ENCODE data around the gene CPEB1.
"Not testable (repeated sequence)": the region's sequence is repeated elsewhere in the genome, so short reads cannot be mapped to it uniquely, and the experiment has no call there.

The CPEB1 gene

DNA sequence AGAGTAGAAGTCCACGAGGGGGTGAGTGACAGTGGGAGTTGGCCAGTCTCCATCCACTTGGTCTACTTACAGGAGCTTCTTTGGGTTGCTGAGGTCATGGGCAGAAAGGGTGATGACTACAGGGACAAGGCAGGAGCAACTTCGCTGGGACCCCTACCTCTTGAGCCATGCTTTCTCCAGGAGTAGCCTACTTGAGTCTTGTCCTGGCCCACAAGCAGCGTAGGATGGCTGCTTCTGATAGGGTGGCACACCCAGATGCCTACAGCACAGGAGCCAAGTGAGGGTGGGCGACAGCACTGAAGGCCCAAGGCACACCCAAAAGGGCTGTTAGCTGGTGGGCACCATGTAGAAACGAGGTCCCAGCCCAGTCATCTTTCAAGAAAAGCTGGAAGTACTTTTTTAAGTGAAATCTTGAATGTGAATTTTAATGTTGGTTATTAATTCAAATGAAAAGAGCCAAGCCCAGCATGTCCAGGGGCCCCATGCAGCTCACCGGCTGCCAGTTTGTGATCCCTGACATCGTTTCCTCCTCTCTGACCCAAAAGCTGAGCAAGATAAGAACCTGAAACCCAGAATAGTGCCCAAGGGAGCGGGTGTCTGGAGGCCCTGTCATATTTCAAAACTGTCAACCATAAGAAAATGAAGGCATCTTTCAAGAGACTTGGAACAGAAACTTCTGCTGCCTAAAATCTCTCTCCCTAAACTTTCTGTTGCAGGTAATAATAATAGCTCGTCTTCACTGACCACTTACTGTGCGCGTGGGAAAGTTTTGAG, 2.2 kb upstream of the CPEB1 start:
- no peak for DNase-seq (ENCODE audit: low read depth in 2 of 2)

GRCh38 chr15:82648257-82649103, 1.3 kb upstream of the CPEB1 start:
- no peak for DNase-seq (ENCODE audit: low read depth in 2 of 2)

GRCh38 chr15:82647835-82648256, 683 bp upstream of the CPEB1 start:
- DNase-seq (ENCODE audit: low read depth in 2 of 2): peak in 1 of 2 experiments; percentile 33

- DNase-seq (ENCODE audit: low read depth in 2 of 2): no peak
These were observed 716 bp downstream of the CPEB1 start for GRCh38 chr15:82646250-82647044.

- not testable (repeated sequence) for DNase-seq (ENCODE audit: low read depth in 2 of 2)
These were observed 2.0 kb downstream of the CPEB1 start for GRCh38 chr15:82644967-82645852.

- DNase-seq (ENCODE audit: low read depth in 2 of 2): no peak
These were observed 3.2 kb downstream of the CPEB1 start for GRCh38 chr15:82643992-82644391.

DNA sequence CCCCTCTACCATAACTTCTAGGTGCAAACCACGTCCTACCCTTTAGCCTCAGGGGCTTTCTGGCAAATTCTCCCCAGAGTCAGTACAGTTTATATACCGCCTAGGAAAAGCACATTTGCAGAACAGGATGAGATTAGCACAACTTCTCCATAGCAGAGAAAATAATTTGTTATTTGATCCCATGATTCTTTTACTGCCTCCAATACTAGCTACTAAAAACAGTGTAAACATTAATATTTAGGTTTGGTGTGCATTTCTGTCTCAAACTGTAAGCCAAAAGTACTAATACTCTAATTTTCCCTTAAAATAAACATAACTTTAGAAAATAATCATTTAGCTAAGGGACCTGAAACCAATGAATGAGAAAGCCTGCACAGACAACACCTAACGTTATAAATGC, 4.5 kb downstream of the CPEB1 start:
- DNase-seq (ENCODE audit: low read depth in 2 of 2): no peak

- no peak for DNase-seq (ENCODE audit: low read depth in 2 of 2)
These were observed 5.9 kb downstream of the CPEB1 start for GRCh38 chr15:82641129-82641798.

GRCh38 chr15:82640672-82641071, 6.5 kb downstream of the CPEB1 start:
- DNase-seq (ENCODE audit: low read depth in 2 of 2): no peak

DNA sequence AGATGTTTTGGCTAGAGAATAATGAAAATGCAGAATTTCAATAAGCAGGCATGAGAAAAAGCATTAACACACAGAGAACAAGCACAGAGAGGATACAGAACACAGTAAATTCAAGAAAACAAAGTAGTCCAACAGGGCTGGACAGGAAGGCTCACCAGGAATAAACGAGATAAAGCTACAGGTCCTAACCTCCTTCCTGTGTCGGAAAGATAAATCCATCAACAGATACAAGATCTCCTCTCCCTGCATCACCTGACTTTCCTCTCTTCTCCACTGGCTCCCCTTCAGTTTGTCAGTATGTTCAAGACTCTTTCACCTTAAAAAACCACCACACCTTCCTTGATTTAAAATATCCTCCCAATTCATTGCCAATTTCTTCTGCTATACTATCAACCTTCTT, 11.4 kb downstream of the CPEB1 start:
- no peak for DNase-seq (ENCODE audit: low read depth in 2 of 2)

- DNase-seq (ENCODE audit: low read depth in 2 of 2): no peak
These were observed 17.1 kb downstream of the CPEB1 start for GRCh38 chr15:82630033-82630432.

DNA sequence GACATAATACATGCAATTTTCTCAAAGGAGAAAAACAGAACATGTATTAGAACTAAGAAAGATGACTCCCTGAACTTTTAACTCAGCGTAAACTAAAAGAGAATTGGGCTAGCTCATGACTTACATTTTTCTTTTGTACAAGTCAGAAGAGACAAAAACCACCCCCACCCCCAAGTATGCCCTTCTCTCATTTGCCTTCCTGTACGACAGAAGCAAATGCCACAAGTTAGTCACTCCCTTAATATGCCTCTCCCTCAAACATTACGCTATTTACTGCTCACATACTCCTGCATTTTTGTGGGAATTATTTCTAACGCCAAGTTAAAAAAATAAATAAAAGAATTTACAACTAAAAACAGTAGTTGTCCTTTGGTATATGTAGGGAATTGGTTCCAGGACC, 22.0 kb downstream of the CPEB1 start:
- DNase-seq (ENCODE audit: low read depth in 2 of 2): no peak

GRCh38 chr15:82624438-82624837, 22.7 kb downstream of the CPEB1 start:
- no peak for DNase-seq (ENCODE audit: low read depth in 2 of 2)

GRCh38 chr15:82624008-82624407, 23.2 kb downstream of the CPEB1 start:
- no peak for DNase-seq (ENCODE audit: low read depth in 2 of 2)

- DNase-seq (ENCODE audit: low read depth in 2 of 2): no peak
These were observed 25.2 kb downstream of the CPEB1 start for GRCh38 chr15:82621970-82622369.

DNA sequence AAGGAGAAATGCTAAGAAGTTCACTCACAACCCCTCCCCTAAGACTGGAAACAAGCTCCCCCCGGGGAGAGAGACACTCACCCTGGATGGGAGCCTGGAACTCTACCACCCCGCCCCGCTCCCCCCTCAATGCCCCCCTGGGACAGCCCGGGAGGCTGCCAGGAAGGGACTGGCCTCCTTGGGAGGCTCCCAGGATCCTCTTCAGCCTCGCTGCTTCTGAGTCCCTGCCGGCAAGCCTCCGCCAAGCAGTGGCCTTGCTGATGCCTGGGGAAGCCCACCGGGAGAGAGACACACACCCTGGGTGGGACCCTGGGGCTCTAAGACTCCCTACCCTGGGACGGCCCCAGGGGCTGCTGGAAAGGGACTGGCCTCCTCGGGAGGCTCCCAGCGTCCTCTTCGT, 33.4 kb downstream of the CPEB1 start:
- no peak for DNase-seq (ENCODE audit: low read depth in 2 of 2)

GRCh38 chr15:82611348-82611747, 35.8 kb downstream of the CPEB1 start:
- DNase-seq (ENCODE audit: low read depth in 2 of 2): no peak

DNA sequence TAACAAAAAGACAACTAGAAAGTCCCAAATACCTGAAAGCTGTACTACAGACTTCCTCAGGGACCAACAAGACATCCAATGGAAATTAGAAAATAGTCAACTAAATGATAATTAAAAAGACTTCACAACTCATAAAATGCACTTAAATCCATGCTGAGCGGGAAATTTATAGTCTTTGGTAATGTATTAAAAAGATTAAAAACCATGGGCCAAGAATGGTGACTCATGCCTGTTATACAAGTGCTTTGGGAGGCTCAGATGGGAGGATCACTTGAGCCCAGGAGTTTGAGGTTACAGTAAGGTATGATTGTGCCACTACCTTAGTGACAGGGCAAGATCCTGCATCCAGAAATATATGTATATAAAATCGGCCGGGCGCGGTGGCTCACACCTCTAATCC, 45.0 kb downstream of the CPEB1 start:
- no peak for DNase-seq (ENCODE audit: low read depth in 2 of 2)

DNA sequence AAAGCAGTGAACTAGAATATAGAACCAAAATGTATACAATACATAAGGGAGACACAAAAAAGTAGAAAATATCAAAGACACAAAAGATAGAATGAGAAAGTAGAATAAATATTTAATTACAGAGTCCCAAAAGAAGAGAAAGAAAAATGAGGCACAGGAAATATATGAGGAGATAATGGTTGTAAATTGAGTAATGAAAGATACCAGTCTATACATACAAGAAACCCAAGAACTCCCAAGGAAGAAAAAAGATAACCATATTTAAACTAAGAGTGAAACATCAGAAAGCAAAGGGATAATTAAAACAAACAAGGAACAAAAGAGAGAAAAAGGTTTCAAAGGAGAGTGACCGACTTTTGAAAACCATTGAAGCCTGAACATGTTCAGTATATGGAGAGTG, 47.3 kb downstream of the CPEB1 start:
- DNase-seq (ENCODE audit: low read depth in 2 of 2): no peak

DNA sequence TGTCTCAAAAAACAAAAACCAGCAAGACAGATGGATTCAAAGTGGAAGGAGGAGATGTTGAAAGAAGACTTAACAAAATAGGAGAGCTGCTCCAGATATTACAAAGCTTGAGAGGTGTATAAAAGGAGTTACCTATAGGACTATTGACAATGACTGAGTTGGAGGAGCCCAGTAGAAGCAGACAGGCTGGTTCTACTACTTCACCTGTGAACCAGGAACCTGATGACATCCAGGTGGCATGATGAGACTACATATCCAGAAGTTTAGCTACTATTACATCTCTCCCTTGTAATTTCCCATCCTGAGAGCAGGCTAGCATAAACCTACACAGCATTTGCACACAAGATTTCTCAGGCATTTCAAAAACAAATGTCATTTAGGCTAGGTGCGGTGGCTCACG, 49.3 kb downstream of the CPEB1 start:
- no peak for DNase-seq (ENCODE audit: low read depth in 2 of 2)

DNA sequence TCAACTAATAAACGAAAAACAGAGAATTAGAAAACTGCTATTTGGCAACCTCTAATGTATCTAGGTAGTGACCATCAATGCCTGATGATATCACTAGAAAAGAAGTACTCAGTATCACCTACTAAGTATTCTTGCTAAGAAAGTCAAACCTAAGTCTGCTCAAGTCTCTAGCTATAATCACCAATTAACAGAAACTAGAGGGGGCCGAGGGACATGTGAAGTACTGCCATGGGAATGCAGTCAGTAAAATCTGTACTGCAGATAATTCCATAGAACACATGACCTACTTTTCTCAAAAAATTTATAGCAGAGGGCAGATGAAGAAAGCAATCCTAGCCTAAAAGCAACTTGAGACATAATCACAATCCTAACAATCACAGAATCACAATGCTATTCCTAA, 51.4 kb downstream of the CPEB1 start:
- no peak for DNase-seq (ENCODE audit: low read depth in 2 of 2)

Data from stimulated activated CD4-positive, alpha-beta T cell treated with anti-CD3 and anti-CD28 coated beads, Interleukin-12 subunit alpha, Interleukin-12 subunit beta, amount 100 ng/mL, for 24 hours (primary cell).